GM19452 (cell line): ENCODE measurements around the gene SLC27A5.
A peak's percentile ranks its signal among the peaks of the same experiment; 100 is the strongest.
"Not testable (repeated sequence)": the region's sequence is repeated elsewhere in the genome, so short reads cannot be mapped to it uniquely, and the experiment has no call there.

Experiments
- ATAC-seq: cut with Tn5 transposase; IDR thresholded peaks from one replicate; pipeline ENCODE4 v1.9.1; 2021; ENCODE audit not compliant: unreplicated experiment

SLC27A5 gene

GRCh38 chr19:58522709-58523108 lies 10.9 kb upstream of the SLC27A5 start:
- ATAC-seq: no peak

GRCh38 chr19:58521651-58522050 lies 9.9 kb upstream of the SLC27A5 start:
- no peak for ATAC-seq

- ATAC-seq: no peak
These were observed 8.4 kb upstream of the SLC27A5 start for GRCh38 chr19:58520257-58520599.

GRCh38 chr19:58519355-58520256 lies 7.8 kb upstream of the SLC27A5 start, which contains the start of gene ZBTB45:
Gene ZBTB45, minus strand, starts transcription at chr19:58519810. Its CDS starts 2,137 bp downstream, at chr19:58517673.
- ATAC-seq: peak; percentile 85

GRCh38 chr19:58519087-58519354 lies 7.2 kb upstream of the SLC27A5 start:
- ATAC-seq: no peak

GRCh38 chr19:58518256-58519086 lies 6.7 kb upstream of the SLC27A5 start:
- no peak for ATAC-seq

GRCh38 chr19:58516964-58517833 lies 5.4 kb upstream of the SLC27A5 start:
- no peak for ATAC-seq

GRCh38 chr19:58516246-58516836 lies 4.5 kb upstream of the SLC27A5 start:
- no peak for ATAC-seq

GRCh38 chr19:58515259-58515658 lies 3.5 kb upstream of the SLC27A5 start:
- no peak for ATAC-seq

- no peak for ATAC-seq
These were observed 2.8 kb upstream of the SLC27A5 start for GRCh38 chr19:58514564-58515022.

- ATAC-seq: peak; percentile 83
These were observed 2.1 kb upstream of the SLC27A5 start for GRCh38 chr19:58513694-58514563.

- no peak for ATAC-seq
These were observed 1.5 kb upstream of the SLC27A5 start for GRCh38 chr19:58513213-58513693.

GRCh38 chr19:58510084-58510862 lies 1.5 kb downstream of the SLC27A5 start:
- ATAC-seq: no peak

GRCh38 chr19:58509731-58510083 lies 2.1 kb downstream of the SLC27A5 start:
- no peak for ATAC-seq

- not testable (repeated sequence) for ATAC-seq
These were observed 4.1 kb downstream of the SLC27A5 start for GRCh38 chr19:58507602-58508223.

GRCh38 chr19:58500242-58500641 lies 11.6 kb downstream of the SLC27A5 start:
- ATAC-seq: no peak

GRCh38 chr19:58499021-58499927 lies 12.5 kb downstream of the SLC27A5 start:
- ATAC-seq: peak; percentile 88
